ENCODE data around the gene KCNJ6. TPM values are rescaled to one million over a fixed set of nuclear protein-coding genes. Genes with fewer than 3 reads are reported as not detected.
A peak's percentile ranks its signal among the peaks of the same experiment; 100 is the strongest.
"Not testable (repeated sequence)": the region's sequence is repeated elsewhere in the genome, so short reads cannot be mapped to it uniquely, and the experiment has no call there.

KCNJ6 gene
- total RNA-seq, 2 experiments from 2014 or later = not detected

- ChIA-PET POLR2A (no interaction called here), CTCF (interaction anchor here (0.9 kb wide), 1 partner anchor 131 kb away, joined by 3 read pairs; no protein-coding TSS in a partner anchor)
- intact Hi-C loops (cut with micrococcal nuclease) = no loop called here
- no peaks in the 10 kb centered on the region for H3K9me3 Mint-ChIP-seq
- no peaks in the 10 kb centered on the region for H3K4me1 Mint-ChIP-seq (ENCODE audit: low read depth)
- peaks cover 19% of the 10 kb centered on the region for H3K27me3 Mint-ChIP-seq
- DNase-seq = no peak
- H3K4me3 Mint-ChIP-seq = no peak overlapping the region
- no peaks in the 10 kb centered on the region for H3K36me3 Mint-ChIP-seq
- no peak overlapping the region for H3K27ac Mint-ChIP-seq
Measured at GRCh38 chr21:37601915-37602314, 314.3 kb downstream of the KCNJ6 start.

GRCh38 chr21:37601027-37601426 is 315.2 kb downstream of the KCNJ6 start:
- ChIA-PET POLR2A (no interaction called here), CTCF (interaction anchor here (0.6 kb wide), 1 partner anchor 375 kb away, joined by 3 read pairs; no protein-coding TSS in a partner anchor)
- intact Hi-C loops (cut with micrococcal nuclease) = no loop called here
- DNase-seq = no peak
- H3K4me1 Mint-ChIP-seq (ENCODE audit: low read depth) = no peaks in the 10 kb centered on the region
- H3K27ac Mint-ChIP-seq = no peak overlapping the region
- no peaks in the 10 kb centered on the region for H3K9me3 Mint-ChIP-seq
- no peak overlapping the region for H3K4me3 Mint-ChIP-seq
- no peaks in the 10 kb centered on the region for H3K36me3 Mint-ChIP-seq
- peaks cover 11% of the 10 kb centered on the region for H3K27me3 Mint-ChIP-seq

GRCh38 chr21:37595944-37596343 is 320.3 kb downstream of the KCNJ6 start:
- POLR2A ChIA-PET = no interaction called here
- Mint-ChIP-seq H3K36me3 (no peaks in the 10 kb centered on the region), H3K4me1 (ENCODE audit: low read depth) (no peaks in the 10 kb centered on the region), H3K4me3 (no peak overlapping the region), H3K27me3 (peaks cover 6% of the 10 kb centered on the region), H3K27ac (no peak overlapping the region), H3K9me3 (no peaks in the 10 kb centered on the region)
- DNase-seq = no peak
- intact Hi-C loops (cut with micrococcal nuclease) = no loop called here
- CTCF ChIA-PET = no interaction called here

GRCh38 chr21:37594472-37594951 is 321.7 kb downstream of the KCNJ6 start:
- H3K4me3 Mint-ChIP-seq = no peak overlapping the region
- H3K27me3 Mint-ChIP-seq = peaks cover 6% of the 10 kb centered on the region
- H3K36me3 Mint-ChIP-seq = no peaks in the 10 kb centered on the region
- no peak overlapping the region for H3K27ac Mint-ChIP-seq
- ChIA-PET POLR2A (no interaction called here), CTCF (no interaction called here)
- no peaks in the 10 kb centered on the region for H3K4me1 Mint-ChIP-seq (ENCODE audit: low read depth)
- intact Hi-C loops (cut with micrococcal nuclease) = no loop called here
- DNase-seq = no peak
- H3K9me3 Mint-ChIP-seq = no peaks in the 10 kb centered on the region

GRCh38 chr21:37593740-37594471 is 322.4 kb downstream of the KCNJ6 start:
- no peak for DNase-seq
- no peaks in the 10 kb centered on the region for H3K9me3 Mint-ChIP-seq
- H3K27me3 Mint-ChIP-seq = peaks cover 6% of the 10 kb centered on the region
- intact Hi-C loops (cut with micrococcal nuclease) = no loop called here
- H3K4me1 Mint-ChIP-seq (ENCODE audit: low read depth) = no peaks in the 10 kb centered on the region
- no peak overlapping the region for H3K27ac Mint-ChIP-seq
- H3K36me3 Mint-ChIP-seq = no peaks in the 10 kb centered on the region
- CTCF ChIA-PET = no interaction called here
- H3K4me3 Mint-ChIP-seq = no peak overlapping the region
- POLR2A ChIA-PET = no interaction called here

GRCh38 chr21:37593015-37593414 is 323.2 kb downstream of the KCNJ6 start:
- no peak overlapping the region for H3K27ac Mint-ChIP-seq
- H3K36me3 Mint-ChIP-seq = no peaks in the 10 kb centered on the region
- no peaks in the 10 kb centered on the region for H3K9me3 Mint-ChIP-seq
- H3K27me3 Mint-ChIP-seq = peaks cover 3% of the 10 kb centered on the region
- ChIA-PET POLR2A (no interaction called here), CTCF (no interaction called here)
- DNase-seq = no peak
- no peak overlapping the region for H3K4me3 Mint-ChIP-seq
- intact Hi-C loops (cut with micrococcal nuclease) = no loop called here
- no peaks in the 10 kb centered on the region for H3K4me1 Mint-ChIP-seq (ENCODE audit: low read depth)

GRCh38 chr21:37592496-37592895 is 323.8 kb downstream of the KCNJ6 start:
- H3K4me3 Mint-ChIP-seq = no peak overlapping the region
- CTCF ChIA-PET = no interaction called here

GRCh38 chr21:37591994-37592393 is 324.3 kb downstream of the KCNJ6 start:
- H3K36me3 Mint-ChIP-seq; POLR2A ChIA-PET; H3K27ac Mint-ChIP-seq; H3K9me3 Mint-ChIP-seq; H3K4me1 Mint-ChIP-seq (ENCODE audit: low read depth); CTCF ChIA-PET; DNase-seq; H3K27me3 Mint-ChIP-seq; intact Hi-C loops (cut with micrococcal nuclease); H3K4me3 Mint-ChIP-seq: not testable (repeated sequence)

More at GRCh38 chr21:37592496-37592895, 323.8 kb downstream of the KCNJ6 start:
- no peak for DNase-seq
- POLR2A ChIA-PET = no interaction called here
- peaks cover 3% of the 10 kb centered on the region for H3K27me3 Mint-ChIP-seq
- intact Hi-C loops (cut with micrococcal nuclease) = no loop called here
- no peaks in the 10 kb centered on the region for H3K9me3 Mint-ChIP-seq
- no peak overlapping the region for H3K27ac Mint-ChIP-seq
- no peaks in the 10 kb centered on the region for H3K36me3 Mint-ChIP-seq
- H3K4me1 Mint-ChIP-seq (ENCODE audit: low read depth) = no peaks in the 10 kb centered on the region

GRCh38 chr21:37590836-37591235 is 325.4 kb downstream of the KCNJ6 start:
- POLR2A ChIA-PET; CTCF ChIA-PET; H3K9me3 Mint-ChIP-seq; H3K4me3 Mint-ChIP-seq; H3K4me1 Mint-ChIP-seq (ENCODE audit: low read depth); intact Hi-C loops (cut with micrococcal nuclease); H3K27ac Mint-ChIP-seq; H3K27me3 Mint-ChIP-seq; DNase-seq; H3K36me3 Mint-ChIP-seq: not testable (repeated sequence)

- intact Hi-C loops (cut with micrococcal nuclease); H3K9me3 Mint-ChIP-seq; H3K27me3 Mint-ChIP-seq; POLR2A ChIA-PET; DNase-seq; CTCF ChIA-PET; H3K27ac Mint-ChIP-seq; H3K36me3 Mint-ChIP-seq; H3K4me1 Mint-ChIP-seq (ENCODE audit: low read depth); H3K4me3 Mint-ChIP-seq: not testable (repeated sequence)
Measured at GRCh38 chr21:37588644-37589043, 327.6 kb downstream of the KCNJ6 start.

- Mint-ChIP-seq H3K4me1 (ENCODE audit: low read depth) (no peaks in the 10 kb centered on the region), H3K9me3 (no peaks in the 10 kb centered on the region), H3K36me3 (no peaks in the 10 kb centered on the region), H3K27ac (no peak overlapping the region), H3K4me3 (no peak overlapping the region), H3K27me3 (no peaks in the 10 kb centered on the region)
- DNase-seq = no peak
- intact Hi-C loops (cut with micrococcal nuclease) = no loop called here
- ChIA-PET POLR2A (no interaction called here), CTCF (no interaction called here)
Measured at GRCh38 chr21:37587635-37588177, 328.6 kb downstream of the KCNJ6 start.

- Mint-ChIP-seq H3K9me3 (no peaks in the 10 kb centered on the region), H3K4me3 (no peak overlapping the region), H3K27ac (no peak overlapping the region), H3K36me3 (no peaks in the 10 kb centered on the region), H3K27me3 (no peaks in the 10 kb centered on the region), H3K4me1 (ENCODE audit: low read depth) (no peaks in the 10 kb centered on the region)
- CTCF ChIA-PET = no interaction called here
- intact Hi-C loops (cut with micrococcal nuclease) = no loop called here
- DNase-seq = no peak
- POLR2A ChIA-PET = no interaction called here
Measured at GRCh38 chr21:37587203-37587602, 329.1 kb downstream of the KCNJ6 start.

- POLR2A ChIA-PET = interaction anchor here (0.6 kb wide), 1 partner anchor 279 kb away, joined by 3 read pairs; no protein-coding TSS in a partner anchor
- H3K27me3 Mint-ChIP-seq = peaks cover 7% of the 10 kb centered on the region
- intact Hi-C loops (cut with micrococcal nuclease) = no loop called here
Measured at GRCh38 chr21:37582590-37582989, 333.7 kb downstream of the KCNJ6 start.

More at GRCh38 chr21:37582590-37582989, 333.7 kb downstream of the KCNJ6 start:
- CTCF ChIA-PET = interaction anchor here (0.7 to 1.0 kb wide), 2 partner anchors 20 to 78 kb away, joined by 3 read pairs; no protein-coding TSS in a partner anchor
- peak; percentile 22 for DNase-seq
- Mint-ChIP-seq H3K27ac (no peak overlapping the region), H3K4me3 (no peak overlapping the region), H3K36me3 (peaks cover 6% of the 10 kb centered on the region), H3K4me1 (ENCODE audit: low read depth) (no peaks in the 10 kb centered on the region), H3K9me3 (peaks cover 19% of the 10 kb centered on the region)
